GM23248 (cell line): ENCODE data around the gene CAMK2B.

Source experiments
- EZH2 ChIP-seq: fragments of 200-600 bp; sonication (generic); IDR thresholded peaks from 2 replicates; pipeline ENCODE4 v1.6.1; 2018; ENCODE audit warnings: antibody characterized with exemption, mild to moderate bottlenecking; ENCODE audit not compliant: insufficient read depth, poor library complexity, severe bottlenecking
- EZH2phosphoT487 ChIP-seq: fragments of 200-600 bp; sonication (generic); IDR thresholded peaks from 2 replicates; pipeline ENCODE4 v1.6.1; 2018; ENCODE audit warnings: antibody characterized with exemption, moderate library complexity, mild to moderate bottlenecking, low read depth; ENCODE audit not compliant: insufficient read depth

- TF ChIP-seq EZH2, result no peak
- no peak for TF ChIP-seq EZH2phosphoT487
These were observed 32.4 kb downstream of the CAMK2B start for GRCh38 chr7:44292876-44293560.
